CD14-positive monocyte (primary cell): ENCODE results near the gene SUSD1. TPM values are rescaled to one million over a fixed set of nuclear protein-coding genes. Genes with fewer than 3 reads are reported as not detected.

ENCODE experiments used
- DNase-seq, 3 donors: peaks; one replicate each; pipeline ENCODE4 v3.0.0-alpha.2; 2011 to 2022
- H2AFZ ChIP-seq: 2 replicates; pipeline ENCODE4 v1.6.0; 2012; ENCODE audit warnings: mild to moderate bottlenecking, low read depth, low read length, inconsistent platforms; ENCODE audit not compliant: insufficient read depth, poor library complexity, severe bottlenecking
- H3K27ac ChIP-seq, 2 donors: 1 replicate in 1 of 2; 2 replicates in 1 of 2; pipeline ENCODE4 v1.5.1; 2012 to 2013; ENCODE audit warnings: low read length in 2 of 2, control low read depth in 1 of 2, inconsistent platforms in 1 of 2, low read depth in 1 of 2, mild to moderate bottlenecking in 1 of 2
- H3K27me3 ChIP-seq, 2 donors: one replicate each; pipeline versions ENCODE4 v1.6.0 to v1.6.1; 2011 to 2013; ENCODE audit warnings: low read length in 2 of 2; ENCODE audit not compliant: control insufficient read depth in 2 of 2, insufficient read depth in 2 of 2
- H3K36me3 ChIP-seq, 2 donors: replicated peaks in 1 of 2; 1 replicate in 1 of 2; 2 replicates in 1 of 2; pipeline versions ENCODE4 v1.5.1 to v1.6.1; 2012 to 2013; ENCODE audit warnings: low read length in 2 of 2, control low read depth in 1 of 2, inconsistent platforms in 1 of 2, mild to moderate bottlenecking in 1 of 2; ENCODE audit not compliant: insufficient read depth in 2 of 2, control insufficient read depth in 1 of 2
- H3K4me1 ChIP-seq, 2 donors: 1 replicate in 1 of 2; 2 replicates in 1 of 2; pipeline versions ENCODE4 v1.5.1 to v1.6.1; 2012 to 2013; ENCODE audit warnings: low read length in 2 of 2, control low read depth in 1 of 2, inconsistent platforms in 1 of 2, mild to moderate bottlenecking in 1 of 2, moderate library complexity in 1 of 2; ENCODE audit not compliant: insufficient read depth in 2 of 2, control insufficient read depth in 1 of 2
- H3K4me2 ChIP-seq: replicated peaks from 2 replicates; pipeline ENCODE3; 2012; ENCODE audit warnings: low read length, moderate library complexity, mild to moderate bottlenecking; ENCODE audit not compliant: poor library complexity, severe bottlenecking; ENCODE audit errors: extremely low read depth
- H3K4me3 ChIP-seq, 3 experiments: fragments of 200-600 bp in 1 of 3; sonication (generic) in 1 of 3; replicated peaks in 1 of 3; 1 replicate in 2 of 3; 2 replicates in 1 of 3; pipeline ENCODE4 v1.5.1; 2011 to 2013; ENCODE audit warnings: low read length in 3 of 3, mild to moderate bottlenecking in 3 of 3, control low read depth in 2 of 3, low read depth in 2 of 3, inconsistent platforms in 1 of 3, moderate library complexity in 1 of 3
- H3K79me2 ChIP-seq: 2 replicates; pipeline ENCODE4 v1.6.0; 2012; ENCODE audit warnings: mild to moderate bottlenecking, control low read depth, inconsistent platforms, low read length, moderate library complexity; ENCODE audit not compliant: insufficient read depth
- H3K9ac ChIP-seq: 2 replicates; pipeline ENCODE4 v1.6.0; 2017; ENCODE audit warnings: low read length, mild to moderate bottlenecking; ENCODE audit not compliant: insufficient read depth, poor library complexity, severe bottlenecking
- H3K9me3 ChIP-seq, 2 donors: replicated peaks in 1 of 2; 1 replicate in 1 of 2; 2 replicates in 1 of 2; pipeline versions ENCODE4 v1.5.1 to v1.6.1; 2012 to 2013; ENCODE audit warnings: low read length in 2 of 2, control low read depth in 1 of 2; ENCODE audit not compliant: control insufficient read depth in 1 of 2, insufficient read depth in 1 of 2
- H4K20me1 ChIP-seq: 2 replicates; pipeline ENCODE4 v1.6.0; 2012; ENCODE audit warnings: mild to moderate bottlenecking, low read length, control low read depth, moderate library complexity; ENCODE audit not compliant: insufficient read depth
- H3K27ac Mint-ChIP-seq, 7 donors: one replicate each; pipeline ENCODE4 v1.8.0; 2020; ENCODE audit warnings: mild to moderate bottlenecking in 7 of 7, mixed read lengths in 7 of 7, moderate library complexity in 6 of 7, inconsistent platforms in 2 of 7
- H3K27me3 Mint-ChIP-seq, 3 donors: one replicate each; pipeline ENCODE4 v1.8.0; 2021 to 2022; ENCODE audit warnings: low read depth in 3 of 3, mild to moderate bottlenecking in 3 of 3, mixed read lengths in 3 of 3, moderate library complexity in 3 of 3, inconsistent platforms in 1 of 3
- H3K36me3 Mint-ChIP-seq, 2 donors: one replicate each; pipeline ENCODE4 v1.8.0; 2020; ENCODE audit warnings: mixed read lengths in 2 of 2, inconsistent platforms in 1 of 2, mild to moderate bottlenecking in 1 of 2
- H3K4me1 Mint-ChIP-seq: one replicate; pipeline ENCODE4 v1.8.0; 2020; ENCODE audit warnings: mild to moderate bottlenecking, mixed read lengths
- H3K4me3 Mint-ChIP-seq, 2 donors: one replicate each; pipeline ENCODE4 v1.8.0; 2020; ENCODE audit warnings: mild to moderate bottlenecking in 2 of 2, mixed read lengths in 2 of 2, moderate library complexity in 1 of 2
- H3K9me3 Mint-ChIP-seq, 7 donors: one replicate each; pipeline ENCODE4 v1.8.0; 2020 to 2022; ENCODE audit warnings: mixed read lengths in 7 of 7, mild to moderate bottlenecking in 6 of 7, moderate library complexity in 6 of 7, inconsistent platforms in 2 of 7
- CTCF ChIP-seq: fragments of 200-600 bp; IDR thresholded peaks from one replicate; pipeline ENCODE4 v1.8.0; 2022; ENCODE audit warnings: antibody characterized with exemption, mild to moderate bottlenecking
- WGBS: methylation state at CpG from one replicate; pipeline ENCODE4 v1.1.5; 2013; ENCODE audit warnings: missing lambda C conversion rate; ENCODE audit not compliant: insufficient coverage; 5-methylcytosine and 5-hydroxymethylcytosine counted together
- intact Hi-C, 2 donors: fragments of 100-400 bp; cut with micrococcal nuclease; formaldehyde crosslinking; loops; one replicate each; pipeline versions ENCODE4 v1.15.0 to v1.15.1; 2023
- polyA plus RNA-seq, 3 donors: library from polyadenylated mRNA; depleted of rRNA in 1 of 3; unstranded in 2 of 3; stranded (reverse) in 1 of 3; fragments of 300-500 nt in 2 of 3; fragments of >200 nt in 1 of 3; fragmentation: Illumina TruSeq in 2 of 3; gene quantifications; 1 replicate in 2 of 3; 2 replicates in 1 of 3; pipeline ENCODE4 v1.2.3, GENCODE V29; 2012 to 2021

The SUSD1 gene
- polyA plus RNA-seq, 3 donors: 29.1 to 42.3 (median 30.9) TPM

- H3K4me1 Mint-ChIP-seq: peaks cover 39% of the 10 kb centered on the region
These were observed 159.9 kb downstream of the SUSD1 start for GRCh38 chr9:112015149-112015548.

GRCh38 chr9:112013266-112013665 is 161.8 kb downstream of the SUSD1 start:
- intact Hi-C loops: loop anchor here in 1 of 2 donors (5.0 kb wide), 1 partner anchor 44 kb away; no protein-coding TSS in a partner anchor
- peaks cover 54% of the 10 kb centered on the region for H3K4me1 Mint-ChIP-seq
- no peaks in the 10 kb centered on the region for H3K9me3 ChIP-seq
- H3K9ac ChIP-seq: no peak overlapping the region
- H3K27ac Mint-ChIP-seq: peak overlapping the region; percentile 40 to 88 (median 80)
- H3K27ac ChIP-seq: no peak overlapping the region
- H3K4me3 Mint-ChIP-seq: peak overlapping the region in 1 of 2 donors; percentile 9
- H3K4me1 ChIP-seq: peaks cover 29 to 42% of the 10 kb centered on the region in 2 donors
- H4K20me1 ChIP-seq: no peaks in the 10 kb centered on the region
- H3K36me3 ChIP-seq: no peaks in the 10 kb centered on the region
- H3K79me2 ChIP-seq: no peaks in the 10 kb centered on the region
- WGBS: no CpG with 5 or more reads among the region's 3 CpGs
- TF ChIP-seq CTCF: no peak
- no peak overlapping the region for H3K4me3 ChIP-seq
- no peak overlapping the region for H3K4me2 ChIP-seq
- H2AFZ ChIP-seq: no peak overlapping the region
- H3K27me3 ChIP-seq: no peaks in the 10 kb centered on the region
- H3K9me3 Mint-ChIP-seq: peaks cover 0 to 1% (median 0%) of the 10 kb centered on the region in 7 donors
- H3K36me3 Mint-ChIP-seq: no peaks in the 10 kb centered on the region
- peak; percentile 25 to 81 (median 26) for DNase-seq
- peaks cover 6 to 9% (median 7%) of the 10 kb centered on the region in 3 donors for H3K27me3 Mint-ChIP-seq

More at GRCh38 chr9:112015149-112015548, 159.9 kb downstream of the SUSD1 start:
- H3K9me3 ChIP-seq: no peaks in the 10 kb centered on the region
- no peak overlapping the region for H3K9ac ChIP-seq
- no peak overlapping the region for H3K27ac Mint-ChIP-seq
- H3K27me3 ChIP-seq: no peaks in the 10 kb centered on the region
- no peaks in the 10 kb centered on the region for H3K79me2 ChIP-seq
- H2AFZ ChIP-seq: no peak overlapping the region
- H3K4me3 Mint-ChIP-seq: no peak overlapping the region
- H3K36me3 ChIP-seq: no peaks in the 10 kb centered on the region
- H3K4me3 ChIP-seq: no peak overlapping the region
- H3K27me3 Mint-ChIP-seq: peaks cover 7 to 8% (median 8%) of the 10 kb centered on the region in 3 donors
- peaks cover 25 to 31% of the 10 kb centered on the region in 2 donors for H3K4me1 ChIP-seq
- H3K27ac ChIP-seq: no peak overlapping the region
- H4K20me1 ChIP-seq: no peaks in the 10 kb centered on the region
- DNase-seq: no peak
- intact Hi-C loops: loop anchor here in 1 of 2 donors (2.0 kb wide), 1 partner anchor 50 kb away; no protein-coding TSS in a partner anchor
- no peak overlapping the region for H3K4me2 ChIP-seq
- no peaks in the 10 kb centered on the region for H3K36me3 Mint-ChIP-seq
- H3K9me3 Mint-ChIP-seq: no peaks in the 10 kb centered on the region
- no peak for TF ChIP-seq CTCF
- WGBS: 89% methylated on average over 1 of the region's 4 CpGs
